Panc1 (cell line): ENCODE measurements around the gene CBL. TPM values are rescaled to one million over a fixed set of nuclear protein-coding genes. Genes with fewer than 3 reads are reported as not detected.

Experiments used
- ATAC-seq: fragments of 200-7000 bp; cut with Tn5 transposase; 2 replicates; pipeline ENCODE4 v1.9.1; 2020; ENCODE audit warnings: mild to moderate bottlenecking, moderate library complexity
- BruUV-seq: library from RNA; stranded (reverse); fragments of 400-500 nt; replicated peaks from 2 replicates; lab custom pipeline; 2021; lab: Mats Ljungman, UMichigan
- CTCF ChIA-PET: fragments of 300-600 bp; sonication (Branson Sonifier 250); formaldehyde crosslinking; loops from one replicate; lab custom pipeline; 2022; ENCODE audit warnings: antibody characterized with exemption; lab: Charles Lee
- POLR2A ChIA-PET: fragments of 300-600 bp; sonication (Branson Sonifier 250); formaldehyde crosslinking; loops from one replicate; lab custom pipeline; 2022; ENCODE audit warnings: antibody characterized with exemption; lab: Charles Lee
- DNase-seq: peaks from one replicate; pipeline ENCODE4 v3.0.0-alpha.2; 2010; ENCODE audit warnings: low read depth, low spot score
- H3K27ac ChIP-seq: 2 replicates; pipeline ENCODE4 v1.5.1; 2011; ENCODE audit warnings: mild to moderate bottlenecking, low read length, inconsistent platforms
- H3K27me3 ChIP-seq: fragments of 200-500 bp; sonication (Bioruptor generic); 2 replicates; pipeline ENCODE4 v1.6.0; 2014; ENCODE audit warnings: low read length, inconsistent platforms; ENCODE audit not compliant: control insufficient read depth, insufficient read depth
- H3K36me3 ChIP-seq: fragments of 200-500 bp; sonication (Bioruptor generic); 2 replicates; pipeline ENCODE4 v1.5.1; 2014; ENCODE audit warnings: inconsistent platforms, mild to moderate bottlenecking, low read length, moderate library complexity; ENCODE audit not compliant: control insufficient read depth, insufficient read depth
- H3K4me1 ChIP-seq: 2 replicates; pipeline ENCODE4 v1.5.1; 2011; ENCODE audit warnings: inconsistent platforms, mild to moderate bottlenecking, low read length, moderate library complexity; ENCODE audit not compliant: control insufficient read depth, insufficient read depth
- H3K4me3 ChIP-seq, 2 experiments: 2 replicates each; pipeline ENCODE4 v1.5.1; 2011 to 2012; ENCODE audit warnings: low read depth in 2 of 2, low read length in 2 of 2, mild to moderate bottlenecking in 2 of 2, inconsistent platforms in 1 of 2, moderate library complexity in 1 of 2
- H3K9me3 ChIP-seq: fragments of 200-500 bp; sonication (Bioruptor generic); 2 replicates; pipeline ENCODE4 v1.5.1; 2014; ENCODE audit warnings: low read depth, mild to moderate bottlenecking, inconsistent platforms, low read length, moderate library complexity; ENCODE audit not compliant: control insufficient read depth, insufficient read depth
- POLR2AphosphoS5 ChIP-seq: IDR thresholded peaks from 2 replicates; pipeline ENCODE4 v1.6.1; 2012; ENCODE audit warnings: mild to moderate bottlenecking, low read depth, low read length, moderate library complexity
- SIN3A ChIP-seq: IDR thresholded peaks from 2 replicates; pipeline ENCODE4 v1.6.1; 2012; ENCODE audit warnings: low read depth, mild to moderate bottlenecking, low read length, moderate library complexity, borderline replicate concordance; ENCODE audit not compliant: insufficient read depth
- TCF7L2 ChIP-seq: IDR thresholded peaks from 2 replicates; pipeline ENCODE4 v1.6.1; 2011; ENCODE audit warnings: mild to moderate bottlenecking, low read depth, low read length, inconsistent platforms
- in situ Hi-C: cut with HindIII; loops from 2 replicates; pipeline ENCODE4 v1.10.0; 2016; ENCODE audit warnings: low sequenced_read_pairs, low pct_unique_long_range_greater_than_20kb
- intact Hi-C: fragments of 100-400 bp; cut with micrococcal nuclease; formaldehyde crosslinking; loops from one replicate; pipeline ENCODE4 v1.10.0; 2022; ENCODE audit not compliant: unreplicated experiment
- total RNA-seq: library from RNA; stranded (reverse); gene quantifications from one replicate; pipeline ENCODE4 v1.2.1, GENCODE V29; 2021; ENCODE audit not compliant: unreplicated experiment
- TF ChIP-seq, protein P1 (sequence below): fragments of 450-650 bp; IDR thresholded peaks from 2 replicates; pipeline ENCODE4 v1.5.1; 2017; ENCODE audit warnings: mild to moderate bottlenecking
- TF ChIP-seq, protein P2 (sequence below), 2 experiments: IDR thresholded peaks; 2 replicates each; pipeline ENCODE4 v1.6.1; 2011 to 2012; ENCODE audit warnings: low read depth in 2 of 2, control low read depth in 1 of 2, low read length in 1 of 2, mild to moderate bottlenecking in 1 of 2, moderate library complexity in 1 of 2; ENCODE audit not compliant: insufficient read depth in 1 of 2

The CBL gene
- total RNA-seq, 1 experiment from 2014 or later, result 69.9 TPM

GRCh38 chr11:119347940-119348605 lies 141.9 kb downstream of the CBL start:
- H3K27ac ChIP-seq, result no peak overlapping the region
- DNase-seq (no peak), ATAC-seq (no peak)
- H3K27me3 ChIP-seq, result no peaks in the 10 kb centered on the region
- ChIA-PET CTCF (interaction anchor here (0.5 to 1.5 kb wide), 3 partner anchors 10 to 987 kb away, joined by 4 to 5 read pairs (median 4); no protein-coding TSS in a partner anchor), POLR2A (interaction anchor here (0.7 kb wide), 1 partner anchor 65 kb away, joined by 3 read pairs; no protein-coding TSS in a partner anchor)
- in situ Hi-C loops (no loop called here), intact Hi-C loops (no loop called here)
- TF ChIP-seq, protein P1, sequence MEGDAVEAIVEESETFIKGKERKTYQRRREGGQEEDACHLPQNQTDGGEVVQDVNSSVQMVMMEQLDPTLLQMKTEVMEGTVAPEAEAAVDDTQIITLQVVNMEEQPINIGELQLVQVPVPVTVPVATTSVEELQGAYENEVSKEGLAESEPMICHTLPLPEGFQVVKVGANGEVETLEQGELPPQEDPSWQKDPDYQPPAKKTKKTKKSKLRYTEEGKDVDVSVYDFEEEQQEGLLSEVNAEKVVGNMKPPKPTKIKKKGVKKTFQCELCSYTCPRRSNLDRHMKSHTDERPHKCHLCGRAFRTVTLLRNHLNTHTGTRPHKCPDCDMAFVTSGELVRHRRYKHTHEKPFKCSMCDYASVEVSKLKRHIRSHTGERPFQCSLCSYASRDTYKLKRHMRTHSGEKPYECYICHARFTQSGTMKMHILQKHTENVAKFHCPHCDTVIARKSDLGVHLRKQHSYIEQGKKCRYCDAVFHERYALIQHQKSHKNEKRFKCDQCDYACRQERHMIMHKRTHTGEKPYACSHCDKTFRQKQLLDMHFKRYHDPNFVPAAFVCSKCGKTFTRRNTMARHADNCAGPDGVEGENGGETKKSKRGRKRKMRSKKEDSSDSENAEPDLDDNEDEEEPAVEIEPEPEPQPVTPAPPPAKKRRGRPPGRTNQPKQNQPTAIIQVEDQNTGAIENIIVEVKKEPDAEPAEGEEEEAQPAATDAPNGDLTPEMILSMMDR, result no peak
- no peak for TF ChIP-seq POLR2AphosphoS5
- TF ChIP-seq, protein P2, sequence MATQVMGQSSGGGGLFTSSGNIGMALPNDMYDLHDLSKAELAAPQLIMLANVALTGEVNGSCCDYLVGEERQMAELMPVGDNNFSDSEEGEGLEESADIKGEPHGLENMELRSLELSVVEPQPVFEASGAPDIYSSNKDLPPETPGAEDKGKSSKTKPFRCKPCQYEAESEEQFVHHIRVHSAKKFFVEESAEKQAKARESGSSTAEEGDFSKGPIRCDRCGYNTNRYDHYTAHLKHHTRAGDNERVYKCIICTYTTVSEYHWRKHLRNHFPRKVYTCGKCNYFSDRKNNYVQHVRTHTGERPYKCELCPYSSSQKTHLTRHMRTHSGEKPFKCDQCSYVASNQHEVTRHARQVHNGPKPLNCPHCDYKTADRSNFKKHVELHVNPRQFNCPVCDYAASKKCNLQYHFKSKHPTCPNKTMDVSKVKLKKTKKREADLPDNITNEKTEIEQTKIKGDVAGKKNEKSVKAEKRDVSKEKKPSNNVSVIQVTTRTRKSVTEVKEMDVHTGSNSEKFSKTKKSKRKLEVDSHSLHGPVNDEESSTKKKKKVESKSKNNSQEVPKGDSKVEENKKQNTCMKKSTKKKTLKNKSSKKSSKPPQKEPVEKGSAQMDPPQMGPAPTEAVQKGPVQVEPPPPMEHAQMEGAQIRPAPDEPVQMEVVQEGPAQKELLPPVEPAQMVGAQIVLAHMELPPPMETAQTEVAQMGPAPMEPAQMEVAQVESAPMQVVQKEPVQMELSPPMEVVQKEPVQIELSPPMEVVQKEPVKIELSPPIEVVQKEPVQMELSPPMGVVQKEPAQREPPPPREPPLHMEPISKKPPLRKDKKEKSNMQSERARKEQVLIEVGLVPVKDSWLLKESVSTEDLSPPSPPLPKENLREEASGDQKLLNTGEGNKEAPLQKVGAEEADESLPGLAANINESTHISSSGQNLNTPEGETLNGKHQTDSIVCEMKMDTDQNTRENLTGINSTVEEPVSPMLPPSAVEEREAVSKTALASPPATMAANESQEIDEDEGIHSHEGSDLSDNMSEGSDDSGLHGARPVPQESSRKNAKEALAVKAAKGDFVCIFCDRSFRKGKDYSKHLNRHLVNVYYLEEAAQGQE (IDR thresholded peaks at IDR 0.05; ENCODE audit: insufficient read depth in 1 of 2, low read depth in 2 of 2, low read length in 1 of 2), result no peak
- no peak for TF ChIP-seq SIN3A
- no peak for TF ChIP-seq TCF7L2
- H3K9me3 ChIP-seq, result no peaks in the 10 kb centered on the region
- H3K4me1 ChIP-seq, result peaks cover 3% of the 10 kb centered on the region; the same call in 1 of the 2 replicates
- H3K4me3 ChIP-seq, result no peak overlapping the region
- H3K36me3 ChIP-seq, result no peaks in the 10 kb centered on the region
- no TSS peak for BruUV-seq

DNA sequence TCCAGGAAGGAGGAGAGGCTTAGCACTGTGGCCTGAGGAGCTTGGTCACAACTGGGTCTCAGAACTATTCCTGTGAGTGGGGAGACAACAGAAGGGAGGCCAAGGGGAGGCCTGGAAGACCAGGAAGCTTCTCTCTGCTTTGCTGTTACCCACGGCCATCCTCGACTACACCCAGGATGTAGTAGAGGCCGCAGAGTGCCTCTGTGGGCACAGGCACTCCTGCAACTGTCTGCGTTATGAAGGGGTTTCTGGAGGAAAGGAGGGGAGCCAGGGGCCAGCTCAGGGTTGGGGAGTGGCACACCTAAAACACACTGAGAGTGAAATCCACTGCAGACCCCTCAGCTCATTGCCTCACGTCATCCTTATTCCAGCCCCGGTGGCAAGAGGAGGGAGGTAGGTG lies 144.2 kb downstream of the CBL start:
- DNase-seq (no peak), ATAC-seq (no peak)
- Histone ChIP-seq H3K4me1 (peaks cover 3% of the 10 kb centered on the region; the same call in 1 of the 2 replicates), H3K27me3 (no peaks in the 10 kb centered on the region), H3K27ac (no peak overlapping the region), H3K4me3 (no peak overlapping the region), H3K9me3 (no peaks in the 10 kb centered on the region), H3K36me3 (no peaks in the 10 kb centered on the region)
- BruUV-seq, result no TSS peak
- intact Hi-C loops (no loop called here), in situ Hi-C loops (no loop called here)
- CTCF ChIA-PET, result interaction anchor here (0.8 kb wide), 1 partner anchor 24 kb away, joined by 3 read pairs; no protein-coding TSS in a partner anchor
- POLR2A ChIA-PET, result no interaction called here
- TF ChIP-seq SIN3A (no peak), POLR2AphosphoS5 (no peak), TCF7L2 (no peak)
- TF ChIP-seq, protein P1, result no peak
- TF ChIP-seq, protein P2 (IDR thresholded peaks at IDR 0.05; ENCODE audit: insufficient read depth in 1 of 2, low read depth in 2 of 2, low read length in 1 of 2), result no peak
